Measurements from ENCODE around the gene TRAPPC3. TPM values are rescaled to one million over a fixed set of nuclear protein-coding genes. Genes with fewer than 3 reads are reported as not detected.
A peak's percentile ranks its signal among the peaks of the same experiment; 100 is the strongest.

Gene TRAPPC3
- total RNA-seq, 1 experiment from 2014 or later: 98.7 TPM

- in situ Hi-C loops (cut with HindIII; ENCODE audit: low pct_unique_long_range_greater_than_20kb, low sequenced_read_pairs): no loop called here
- peak; percentile 81 for ATAC-seq
Observed at GRCh38 chr1:36109041-36109679, 40.1 kb downstream of the TRAPPC3 start.

GRCh38 chr1:36108314-36108713, 41.0 kb downstream of the TRAPPC3 start:
- CTCF ChIA-PET: no interaction called here
- H3K9me3 ChIP-seq (ENCODE audit: control insufficient read depth, insufficient read depth, low read depth, low read length): no peaks in the 10 kb centered on the region
- ATAC-seq (no peak), DNase-seq (ENCODE audit: low read depth, low spot score) (no peak)
- TF ChIP-seq POLR2AphosphoS5 (IDR thresholded peaks at IDR 0.05; ENCODE audit: low read depth, low read length): no peak
- no peak for TF ChIP-seq REST (IDR thresholded peaks at IDR 0.05; ENCODE audit: insufficient read depth in 1 of 2, low read depth in 2 of 2, low read length in 1 of 2)
- no peak for TF ChIP-seq SIN3A (IDR thresholded peaks at IDR 0.05; ENCODE audit: borderline replicate concordance, insufficient read depth, low read depth, low read length)
- no peak for TF ChIP-seq TCF7L2 (IDR thresholded peaks at IDR 0.05; ENCODE audit: low read depth, low read length)
- TF ChIP-seq, protein P1, sequence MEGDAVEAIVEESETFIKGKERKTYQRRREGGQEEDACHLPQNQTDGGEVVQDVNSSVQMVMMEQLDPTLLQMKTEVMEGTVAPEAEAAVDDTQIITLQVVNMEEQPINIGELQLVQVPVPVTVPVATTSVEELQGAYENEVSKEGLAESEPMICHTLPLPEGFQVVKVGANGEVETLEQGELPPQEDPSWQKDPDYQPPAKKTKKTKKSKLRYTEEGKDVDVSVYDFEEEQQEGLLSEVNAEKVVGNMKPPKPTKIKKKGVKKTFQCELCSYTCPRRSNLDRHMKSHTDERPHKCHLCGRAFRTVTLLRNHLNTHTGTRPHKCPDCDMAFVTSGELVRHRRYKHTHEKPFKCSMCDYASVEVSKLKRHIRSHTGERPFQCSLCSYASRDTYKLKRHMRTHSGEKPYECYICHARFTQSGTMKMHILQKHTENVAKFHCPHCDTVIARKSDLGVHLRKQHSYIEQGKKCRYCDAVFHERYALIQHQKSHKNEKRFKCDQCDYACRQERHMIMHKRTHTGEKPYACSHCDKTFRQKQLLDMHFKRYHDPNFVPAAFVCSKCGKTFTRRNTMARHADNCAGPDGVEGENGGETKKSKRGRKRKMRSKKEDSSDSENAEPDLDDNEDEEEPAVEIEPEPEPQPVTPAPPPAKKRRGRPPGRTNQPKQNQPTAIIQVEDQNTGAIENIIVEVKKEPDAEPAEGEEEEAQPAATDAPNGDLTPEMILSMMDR (IDR thresholded peaks at IDR 0.05): no peak
- no peak overlapping the region for H3K27ac ChIP-seq (ENCODE audit: low read length)
- in situ Hi-C loops (cut with HindIII; ENCODE audit: low pct_unique_long_range_greater_than_20kb, low sequenced_read_pairs) (no loop called here), intact Hi-C loops (cut with micrococcal nuclease; ENCODE audit: unreplicated experiment) (no loop called here)
- POLR2A ChIA-PET: interaction anchor here (0.6 kb wide), 1 partner anchor 130 kb away, joined by 9 read pairs; no protein-coding TSS in a partner anchor
- no peaks in the 10 kb centered on the region for H3K27me3 ChIP-seq (ENCODE audit: control insufficient read depth, insufficient read depth, low read length)
- BruUV-seq (replicated peaks): no TSS peak
- H3K36me3 ChIP-seq (ENCODE audit: control insufficient read depth, insufficient read depth, low read length): no peaks in the 10 kb centered on the region
- H3K4me3 ChIP-seq (ENCODE audit: low read depth in 2 of 2, low read length in 2 of 2): no peak overlapping the region
- peaks cover 12% of the 10 kb centered on the region; the same call in 1 of the 2 replicates for H3K4me1 ChIP-seq (ENCODE audit: control insufficient read depth, insufficient read depth, low read length)

More at GRCh38 chr1:36109041-36109679, 40.1 kb downstream of the TRAPPC3 start:
- Histone ChIP-seq H3K9me3 (ENCODE audit: control insufficient read depth, insufficient read depth, low read depth, low read length) (no peaks in the 10 kb centered on the region), H3K4me3 (ENCODE audit: low read depth in 2 of 2, low read length in 2 of 2) (no peak overlapping the region), H3K27me3 (ENCODE audit: control insufficient read depth, insufficient read depth, low read length) (no peaks in the 10 kb centered on the region), H3K27ac (ENCODE audit: low read length) (no peak overlapping the region), H3K36me3 (ENCODE audit: control insufficient read depth, insufficient read depth, low read length) (no peaks in the 10 kb centered on the region), H3K4me1 (ENCODE audit: control insufficient read depth, insufficient read depth, low read length) (peaks cover 12% of the 10 kb centered on the region; the same call in 1 of the 2 replicates)
- CTCF ChIA-PET: interaction anchor here (0.8 kb wide), 2 partner anchors 26 to 79 kb away, joined by 4 to 5 read pairs; no protein-coding TSS in a partner anchor
- intact Hi-C loops (cut with micrococcal nuclease; ENCODE audit: unreplicated experiment): no loop called here
- no peak for DNase-seq (ENCODE audit: low read depth, low spot score)
- POLR2A ChIA-PET: interaction anchor here (0.6 kb wide), 1 partner anchor 112 kb away, joined by 9 read pairs; no protein-coding TSS in a partner anchor
- no peak for TF ChIP-seq POLR2AphosphoS5 (IDR thresholded peaks at IDR 0.05; ENCODE audit: low read depth, low read length)
- TF ChIP-seq, protein P1 (IDR thresholded peaks at IDR 0.05): no peak
- no peak for TF ChIP-seq REST (IDR thresholded peaks at IDR 0.05; ENCODE audit: insufficient read depth in 1 of 2, low read depth in 2 of 2, low read length in 1 of 2)
- TF ChIP-seq SIN3A (IDR thresholded peaks at IDR 0.05; ENCODE audit: borderline replicate concordance, insufficient read depth, low read depth, low read length): no peak
- no peak for TF ChIP-seq TCF7L2 (IDR thresholded peaks at IDR 0.05; ENCODE audit: low read depth, low read length)
- no TSS peak for BruUV-seq (replicated peaks)
